PFSK-1 (cell line): ENCODE results near the gene NKIRAS2.

ENCODE experiments used
- POLR2AphosphoS5 ChIP-seq: IDR thresholded peaks from 2 replicates; pipeline ENCODE4 v1.6.1; 2012; ENCODE audit warnings: low read depth, mild to moderate bottlenecking, control low read depth, low read length, moderate library complexity
- SIN3A ChIP-seq: IDR thresholded peaks from 2 replicates; pipeline ENCODE4 v1.6.1; 2012; ENCODE audit warnings: mild to moderate bottlenecking, low read length, moderate library complexity, borderline replicate concordance; ENCODE audit not compliant: insufficient read depth
- TAF1 ChIP-seq: IDR thresholded peaks from 2 replicates; pipeline ENCODE4 v1.6.1; 2012; ENCODE audit warnings: low read length, control low read depth, borderline replicate concordance; ENCODE audit not compliant: insufficient read depth
- TF ChIP-seq, protein P1 (sequence below), 2 experiments: IDR thresholded peaks; 2 replicates each; pipeline versions ENCODE4 v1.6.1 to v1.8.0; 2011 to 2012; ENCODE audit warnings: low read depth in 2 of 2, low read length in 2 of 2, control low read depth in 1 of 2, inconsistent platforms in 1 of 2, mild to moderate bottlenecking in 1 of 2, moderate library complexity in 1 of 2; ENCODE audit not compliant: insufficient read depth in 1 of 2

DNA sequence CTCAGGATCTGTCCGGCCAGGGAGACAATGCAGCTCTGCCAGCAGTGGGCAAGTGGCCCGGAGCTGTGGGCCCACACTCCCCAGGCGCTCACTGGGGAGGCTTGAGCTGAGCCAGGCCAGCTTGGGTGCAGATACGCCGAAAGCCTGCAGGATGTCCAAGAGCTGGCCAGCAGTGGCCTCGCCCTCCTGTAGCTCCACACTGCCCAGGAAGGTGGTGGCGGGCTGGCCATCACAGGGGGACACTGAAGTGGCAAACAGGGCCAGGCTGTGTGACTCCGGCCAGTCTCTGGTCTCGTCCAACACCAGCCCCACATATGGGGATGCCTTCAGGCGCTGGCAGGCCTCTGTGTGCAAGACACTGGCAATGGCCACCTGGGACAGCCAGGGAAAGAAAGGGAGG, 20.9 kb downstream of the NKIRAS2 start:
- no peak for TF ChIP-seq TAF1
- TF ChIP-seq POLR2AphosphoS5 = no peak
- TF ChIP-seq SIN3A = no peak
- TF ChIP-seq, protein P1, sequence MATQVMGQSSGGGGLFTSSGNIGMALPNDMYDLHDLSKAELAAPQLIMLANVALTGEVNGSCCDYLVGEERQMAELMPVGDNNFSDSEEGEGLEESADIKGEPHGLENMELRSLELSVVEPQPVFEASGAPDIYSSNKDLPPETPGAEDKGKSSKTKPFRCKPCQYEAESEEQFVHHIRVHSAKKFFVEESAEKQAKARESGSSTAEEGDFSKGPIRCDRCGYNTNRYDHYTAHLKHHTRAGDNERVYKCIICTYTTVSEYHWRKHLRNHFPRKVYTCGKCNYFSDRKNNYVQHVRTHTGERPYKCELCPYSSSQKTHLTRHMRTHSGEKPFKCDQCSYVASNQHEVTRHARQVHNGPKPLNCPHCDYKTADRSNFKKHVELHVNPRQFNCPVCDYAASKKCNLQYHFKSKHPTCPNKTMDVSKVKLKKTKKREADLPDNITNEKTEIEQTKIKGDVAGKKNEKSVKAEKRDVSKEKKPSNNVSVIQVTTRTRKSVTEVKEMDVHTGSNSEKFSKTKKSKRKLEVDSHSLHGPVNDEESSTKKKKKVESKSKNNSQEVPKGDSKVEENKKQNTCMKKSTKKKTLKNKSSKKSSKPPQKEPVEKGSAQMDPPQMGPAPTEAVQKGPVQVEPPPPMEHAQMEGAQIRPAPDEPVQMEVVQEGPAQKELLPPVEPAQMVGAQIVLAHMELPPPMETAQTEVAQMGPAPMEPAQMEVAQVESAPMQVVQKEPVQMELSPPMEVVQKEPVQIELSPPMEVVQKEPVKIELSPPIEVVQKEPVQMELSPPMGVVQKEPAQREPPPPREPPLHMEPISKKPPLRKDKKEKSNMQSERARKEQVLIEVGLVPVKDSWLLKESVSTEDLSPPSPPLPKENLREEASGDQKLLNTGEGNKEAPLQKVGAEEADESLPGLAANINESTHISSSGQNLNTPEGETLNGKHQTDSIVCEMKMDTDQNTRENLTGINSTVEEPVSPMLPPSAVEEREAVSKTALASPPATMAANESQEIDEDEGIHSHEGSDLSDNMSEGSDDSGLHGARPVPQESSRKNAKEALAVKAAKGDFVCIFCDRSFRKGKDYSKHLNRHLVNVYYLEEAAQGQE (IDR thresholded peaks at IDR 0.05; ENCODE audit: insufficient read depth in 1 of 2, low read depth in 2 of 2, low read length in 2 of 2) = no peak
